GM04503 (cell line): ENCODE data around the gene CTDSPL.

ENCODE experiments used
- DNase-seq: peaks from one replicate; pipeline ENCODE4 v3.0.0-alpha.2; 2012; ENCODE audit warnings: low read depth

The CTDSPL gene

DNA sequence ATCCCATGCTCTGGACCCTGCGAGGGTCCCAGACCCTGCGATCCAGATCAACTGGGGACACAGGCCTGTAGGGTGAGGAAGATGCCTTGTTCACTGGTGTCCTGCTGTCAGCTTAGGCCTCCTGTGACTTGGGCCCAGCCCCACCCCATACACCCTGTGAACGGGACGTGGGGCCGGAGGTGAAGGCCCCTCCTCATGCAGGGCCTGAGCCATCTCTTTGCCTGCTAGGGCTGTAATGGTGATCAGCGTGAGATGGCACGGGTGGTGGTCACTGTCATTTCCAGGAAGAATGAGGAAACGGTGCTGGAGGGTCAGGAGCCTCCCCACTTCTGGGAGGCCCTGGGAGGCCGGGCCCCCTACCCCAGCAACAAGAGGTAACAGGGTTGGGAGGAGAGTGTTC, 141.3 kb downstream of the CTDSPL start:
- no peak for DNase-seq

DNA sequence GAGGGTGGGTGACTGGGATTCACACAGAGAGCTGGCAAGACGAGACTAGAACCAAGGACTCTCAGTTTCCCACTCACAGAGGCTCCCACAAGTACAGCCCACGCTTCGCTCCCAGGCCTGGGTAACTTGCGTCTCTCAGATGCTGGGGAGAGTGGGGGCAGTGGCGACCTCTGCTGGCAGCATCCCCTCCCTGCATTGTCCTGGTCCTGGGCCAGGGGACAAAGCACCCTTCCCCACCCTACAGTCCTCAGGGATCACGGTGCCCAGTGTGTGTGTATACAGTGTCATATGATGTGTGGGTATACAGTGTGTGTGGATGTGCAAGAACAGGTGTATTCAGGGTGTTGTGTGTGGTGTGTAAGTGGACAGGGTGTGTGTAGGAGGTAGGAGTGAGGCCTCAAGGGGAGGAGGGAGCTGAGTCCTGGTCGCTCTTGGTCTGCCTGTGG, 141.7 kb downstream of the CTDSPL start:
- DNase-seq, result no peak

GRCh38 chr3:38003817-38004414, 142.2 kb downstream of the CTDSPL start:
- DNase-seq, result no peak

- no peak for DNase-seq
Measured at GRCh38 chr3:38004415-38005075, 142.9 kb downstream of the CTDSPL start.

DNA sequence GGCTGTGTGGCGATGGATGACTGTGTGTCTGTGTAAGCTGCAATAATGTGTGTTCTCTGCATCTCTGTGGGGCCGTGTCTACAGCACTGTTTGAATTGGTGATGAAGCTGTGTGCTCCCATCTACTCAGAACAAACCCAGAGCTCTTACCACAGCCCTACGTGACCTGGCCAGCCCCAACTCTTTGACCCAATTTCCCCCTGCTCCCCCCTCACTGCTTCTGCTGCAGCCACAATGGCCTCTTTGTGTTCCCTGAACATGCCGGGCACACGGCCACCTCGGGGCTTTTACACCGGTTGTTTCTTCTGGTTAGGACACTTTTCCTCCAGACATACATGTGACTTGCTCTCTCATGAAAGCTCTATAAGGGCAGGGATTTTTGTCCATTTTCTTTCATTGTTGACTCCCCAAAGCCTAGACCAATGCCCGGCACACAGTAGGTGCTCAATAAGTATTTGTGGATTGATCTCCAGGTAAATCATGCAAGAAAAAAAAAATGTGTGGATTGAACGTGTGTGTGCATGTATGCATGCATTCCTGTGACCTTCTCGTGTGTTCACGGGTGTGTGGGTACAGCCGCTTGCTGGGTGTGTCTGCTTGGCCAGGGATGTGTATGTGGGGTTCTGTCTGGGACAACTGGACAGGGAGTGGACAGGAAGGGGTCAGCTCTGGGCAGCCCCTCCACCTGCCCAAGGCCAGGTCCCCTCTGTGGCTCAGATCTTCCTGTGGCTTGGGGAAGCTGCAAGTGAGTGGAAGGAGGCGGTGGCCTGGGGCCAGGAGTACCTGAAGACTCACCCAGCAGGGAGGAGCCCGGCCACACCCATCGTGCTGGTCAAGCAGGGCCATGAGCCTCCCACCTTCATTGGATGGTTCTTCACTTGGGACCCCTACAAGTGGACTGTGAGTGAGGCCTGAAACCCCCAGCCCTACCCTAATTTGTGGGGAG, 143.7 kb downstream of the CTDSPL start:
- DNase-seq, result no peak

GRCh38 chr3:38006031-38006430, 144.4 kb downstream of the CTDSPL start:
- DNase-seq, result no peak

DNA sequence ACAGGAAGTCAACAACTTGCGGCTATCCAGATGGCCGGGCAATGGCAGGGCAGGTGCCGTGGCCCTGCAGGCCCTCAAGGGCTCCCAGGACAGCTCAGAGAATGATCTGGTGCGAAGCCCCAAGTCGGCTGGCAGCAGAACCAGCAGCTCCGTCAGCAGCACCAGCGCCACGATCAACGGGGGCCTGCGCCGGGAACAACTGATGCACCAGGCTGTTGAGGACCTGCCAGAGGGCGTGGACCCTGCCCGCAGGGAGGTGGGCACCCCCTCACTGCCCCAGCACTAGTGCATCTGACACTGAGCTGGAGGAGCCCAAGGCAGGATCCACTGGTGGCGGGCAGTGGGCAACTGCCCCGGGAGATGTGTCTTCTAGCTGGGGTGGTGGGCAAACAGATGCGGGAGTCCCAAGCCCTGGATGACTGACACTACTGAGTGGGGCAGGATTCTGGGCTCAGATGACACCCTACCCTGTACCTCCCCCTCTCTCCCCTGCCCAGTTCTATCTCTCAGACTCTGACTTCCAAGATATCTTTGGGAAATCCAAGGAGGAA, 144.8 kb downstream of the CTDSPL start:
- no peak for DNase-seq

DNA sequence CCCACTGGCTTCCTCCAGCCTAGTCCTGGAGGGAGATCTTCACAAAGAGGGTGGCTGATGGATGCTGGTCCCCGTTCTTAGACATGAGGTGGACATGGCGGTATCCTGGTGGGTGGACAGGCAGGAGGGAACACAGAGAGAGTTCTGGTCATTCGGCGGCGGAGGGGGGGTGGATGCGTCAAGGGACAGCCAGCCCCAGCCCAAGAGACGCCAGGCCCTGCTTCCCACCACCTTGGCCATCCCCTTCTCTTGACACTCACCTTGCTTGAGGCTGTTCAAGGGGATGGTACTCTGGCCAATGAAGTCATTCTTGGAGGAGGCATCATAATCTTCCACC, 146.0 kb downstream of the CTDSPL start:
- DNase-seq, result no peak

- DNase-seq, result no peak
Measured at GRCh38 chr3:38008191-38008701, 146.6 kb downstream of the CTDSPL start.

- no peak for DNase-seq
Measured at GRCh38 chr3:38008971-38009580, 147.4 kb downstream of the CTDSPL start.

- no peak for DNase-seq
Measured at GRCh38 chr3:38009807-38010591, 148.3 kb downstream of the CTDSPL start.

- no peak for DNase-seq
Measured at GRCh38 chr3:38011111-38011510, 149.4 kb downstream of the CTDSPL start.

GRCh38 chr3:38015485-38015884, 153.8 kb downstream of the CTDSPL start:
- DNase-seq, result no peak

DNA sequence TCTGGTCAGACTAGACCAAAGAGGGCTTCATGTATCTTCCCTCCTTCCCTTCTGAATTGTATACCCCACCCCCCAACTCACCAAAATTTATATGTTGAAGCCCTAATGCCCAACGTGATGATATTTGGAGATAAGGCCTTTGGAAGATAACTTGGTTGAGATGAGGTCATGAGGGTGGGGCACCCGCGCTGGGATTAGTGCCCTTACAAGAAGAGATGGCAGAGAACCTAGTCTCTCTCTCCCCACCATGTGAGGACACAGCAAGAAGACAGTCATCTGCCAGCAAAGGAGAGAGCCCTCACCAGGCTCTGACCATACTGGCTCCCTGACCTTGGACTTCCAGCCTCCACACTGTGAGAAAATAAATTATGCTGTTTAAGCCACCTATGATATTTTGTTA, 154.3 kb downstream of the CTDSPL start:
- no peak for DNase-seq

- no peak for DNase-seq
Measured at GRCh38 chr3:38016410-38016809, 154.7 kb downstream of the CTDSPL start.

DNA sequence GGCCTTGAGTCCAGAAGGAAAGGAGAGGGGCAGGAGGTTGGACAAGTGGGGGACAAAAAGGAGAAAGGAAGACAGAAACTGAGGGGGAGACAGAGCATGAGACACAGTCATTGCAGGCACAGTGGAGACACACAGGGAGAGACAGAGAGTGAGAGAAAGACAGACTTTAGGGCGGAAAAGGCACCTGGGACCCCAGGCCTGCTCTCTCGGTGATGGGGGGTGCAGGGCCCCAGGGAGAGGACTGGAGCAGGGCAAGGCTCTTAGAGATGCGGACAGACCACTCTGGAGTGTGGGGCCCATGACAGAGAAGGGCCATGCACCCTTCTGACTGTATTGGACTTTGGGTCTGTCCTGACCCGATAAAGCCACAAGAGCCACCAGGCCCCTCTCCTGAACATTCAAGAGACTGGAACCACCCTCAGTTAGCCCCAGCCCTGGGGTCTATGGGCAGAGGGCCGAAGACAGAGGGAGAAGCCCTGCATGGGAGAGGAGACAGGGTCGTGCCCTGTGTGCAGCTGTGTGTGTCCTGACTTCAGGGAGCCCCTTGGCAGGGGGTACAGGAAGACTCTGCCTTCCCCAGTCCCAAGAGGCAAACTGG, 155.3 kb downstream of the CTDSPL start:
- DNase-seq, result no peak

DNA sequence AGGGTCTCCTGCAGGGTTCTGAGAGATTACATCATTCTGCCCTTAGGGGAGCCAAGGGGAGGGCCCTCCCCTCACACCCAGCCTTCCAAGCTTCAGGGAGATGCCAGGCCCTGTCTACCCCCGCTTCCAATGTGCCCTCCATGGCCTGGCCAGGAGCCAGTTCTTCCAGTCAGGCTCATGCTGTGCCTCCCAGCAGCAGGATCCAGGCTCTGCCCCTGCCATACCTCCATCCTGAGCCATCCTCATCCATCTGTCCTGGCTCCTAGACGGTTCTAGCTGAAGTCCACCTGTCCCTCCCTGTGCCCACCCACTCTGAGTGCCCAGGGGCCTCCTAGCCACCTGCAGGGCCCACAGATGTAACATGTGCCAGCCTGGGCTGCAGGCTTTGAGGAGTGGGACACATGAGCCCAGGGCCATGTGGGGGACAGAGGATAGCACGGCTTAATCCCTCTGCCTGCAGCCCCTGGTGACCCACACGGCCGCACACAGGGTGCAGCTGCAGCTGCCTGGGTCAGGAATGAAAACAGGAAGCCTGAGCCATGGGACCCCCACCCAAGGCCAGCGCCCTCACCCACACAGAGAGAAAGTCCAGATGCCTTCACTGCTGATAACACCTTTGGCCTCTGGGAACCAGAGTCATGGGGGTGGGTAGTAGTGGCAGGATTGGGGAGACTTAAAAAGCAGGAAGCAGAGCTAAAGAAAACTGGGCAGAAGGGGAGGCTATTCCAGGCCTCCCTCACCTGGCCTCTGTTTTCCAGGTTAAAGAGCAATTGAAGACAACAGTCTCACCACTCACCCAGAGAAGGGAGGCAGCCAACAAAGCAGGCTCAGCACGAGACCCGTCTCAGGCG, 156.0 kb downstream of the CTDSPL start:
- DNase-seq, result no peak

DNA sequence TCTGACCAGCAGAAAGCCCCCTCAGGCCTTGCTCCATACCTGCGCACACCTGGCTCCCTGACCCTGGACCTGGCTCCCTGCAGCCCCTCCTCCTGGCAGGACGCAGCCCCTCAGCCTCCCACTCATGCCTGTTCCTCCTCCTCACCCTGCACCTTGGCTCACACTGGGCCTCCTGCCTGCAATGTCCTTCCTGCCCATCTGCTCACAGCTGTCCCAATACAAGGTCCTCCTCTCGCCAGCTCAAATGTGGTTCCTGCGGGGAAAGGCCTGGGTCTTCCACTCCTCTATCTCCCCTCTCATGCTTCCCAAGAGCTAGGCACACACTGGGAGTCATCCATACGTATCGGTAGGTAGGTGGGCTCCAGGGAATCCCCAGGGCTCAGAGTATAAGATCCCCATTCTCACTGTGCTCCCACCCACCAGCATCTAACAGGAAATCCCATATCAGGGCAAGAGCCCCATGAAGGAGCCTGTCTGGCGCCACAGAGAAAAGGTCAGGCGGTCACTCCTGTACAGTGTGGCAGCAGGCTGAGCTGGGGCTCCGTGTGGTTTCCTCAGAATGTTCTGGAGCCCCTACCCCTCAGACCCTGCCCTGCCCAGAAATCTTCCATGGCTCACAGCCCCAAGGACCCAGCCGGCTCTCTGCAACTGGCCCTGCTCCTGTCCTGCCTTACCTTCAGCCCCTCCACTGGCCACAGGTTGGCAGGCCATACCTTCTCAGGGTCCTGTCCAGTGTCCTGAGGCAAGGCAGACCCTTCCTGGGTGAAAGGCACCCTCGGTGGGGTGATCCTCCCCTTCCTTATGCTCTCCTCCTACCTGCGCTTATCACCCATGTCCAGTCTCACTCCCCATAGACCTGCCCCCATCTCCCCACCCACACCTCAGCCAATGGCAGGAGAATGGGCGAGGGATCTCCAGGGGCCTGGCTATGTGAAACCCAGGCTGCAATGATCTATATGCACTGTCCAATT, 156.9 kb downstream of the CTDSPL start:
- DNase-seq, result no peak
